ENCODE measurements around the gene KRTAP1-3.
"Not testable (repeated sequence)": the region's sequence is repeated elsewhere in the genome, so short reads cannot be mapped to it uniquely, and the experiment has no call there.

KRTAP1-3 gene

GRCh38 chr17:41034346-41034935 is at the start of gene KRTAP1-3:
TSS of gene KRTAP1-3 (minus strand) at chr17:41034874. CDS start at chr17:41034821, 53 bp downstream.
- DNase-seq (ENCODE audit: low read depth) = not testable (repeated sequence)

- DNase-seq (ENCODE audit: low read depth) = not testable (repeated sequence)
Measured at GRCh38 chr17:41084100-41084856, 49.6 kb upstream of the KRTAP1-3 start, which contains the start of gene KRTAP4-7. TSS of gene KRTAP4-7 (plus strand) at chr17:41084150. CDS start at chr17:41084207, 57 bp downstream.

- DNase-seq (ENCODE audit: low read depth) = not testable (repeated sequence)
Measured at GRCh38 chr17:41083427-41083826, 48.8 kb upstream of the KRTAP1-3 start.

- no peak for DNase-seq (ENCODE audit: low read depth)
Measured at GRCh38 chr17:41082626-41083025, 48.0 kb upstream of the KRTAP1-3 start.

GRCh38 chr17:41076788-41077187 is 42.1 kb upstream of the KRTAP1-3 start:
- no peak for DNase-seq (ENCODE audit: low read depth)

GRCh38 chr17:41073676-41074075 is 39.0 kb upstream of the KRTAP1-3 start:
- DNase-seq (ENCODE audit: low read depth) = no peak

- DNase-seq (ENCODE audit: low read depth) = no peak
Measured at GRCh38 chr17:41071606-41072360, 37.1 kb upstream of the KRTAP1-3 start.

- no peak for DNase-seq (ENCODE audit: low read depth)
Measured at GRCh38 chr17:41069031-41069430, 34.4 kb upstream of the KRTAP1-3 start.

GRCh38 chr17:41067281-41067680 is 32.6 kb upstream of the KRTAP1-3 start:
- no peak for DNase-seq (ENCODE audit: low read depth)

- no peak for DNase-seq (ENCODE audit: low read depth)
Measured at GRCh38 chr17:41065829-41066624, 31.4 kb upstream of the KRTAP1-3 start, which contains the start of gene KRTAP2-4. TSS of gene KRTAP2-4 (minus strand) at chr17:41065879. CDS start at chr17:41065845, 34 bp downstream.

GRCh38 chr17:41065016-41065689 is 30.5 kb upstream of the KRTAP1-3 start:
- DNase-seq (ENCODE audit: low read depth) = not testable (repeated sequence)

GRCh38 chr17:41064301-41064700 is 29.6 kb upstream of the KRTAP1-3 start:
- DNase-seq (ENCODE audit: low read depth) = no peak

- DNase-seq (ENCODE audit: low read depth) = no peak
Measured at GRCh38 chr17:41063449-41063848, 28.8 kb upstream of the KRTAP1-3 start.

- no peak for DNase-seq (ENCODE audit: low read depth)
Measured at GRCh38 chr17:41061964-41062363, 27.3 kb upstream of the KRTAP1-3 start.

GRCh38 chr17:41060052-41060604 is 25.5 kb upstream of the KRTAP1-3 start, which contains the start of gene KRTAP2-3:
TSS of gene KRTAP2-3 (minus strand) at chr17:41060114. CDS start at chr17:41060050, 64 bp downstream.
- DNase-seq (ENCODE audit: low read depth) = no peak

- not testable (repeated sequence) for DNase-seq (ENCODE audit: low read depth)
Measured at GRCh38 chr17:41059276-41060051, 24.8 kb upstream of the KRTAP1-3 start.

- no peak for DNase-seq (ENCODE audit: low read depth)
Measured at GRCh38 chr17:41058741-41059140, 24.1 kb upstream of the KRTAP1-3 start.

GRCh38 chr17:41057547-41057946 is 22.9 kb upstream of the KRTAP1-3 start:
- no peak for DNase-seq (ENCODE audit: low read depth)

- not testable (repeated sequence) for DNase-seq (ENCODE audit: low read depth)
Measured at GRCh38 chr17:41055130-41055529, 20.5 kb upstream of the KRTAP1-3 start, which contains the start of gene KRTAP2-2. TSS of gene KRTAP2-2 (minus strand) at chr17:41055230. CDS start at chr17:41055211, 19 bp downstream.

- DNase-seq (ENCODE audit: low read depth) = not testable (repeated sequence)
Measured at GRCh38 chr17:41054556-41054955, 19.9 kb upstream of the KRTAP1-3 start.
